ENCODE measurements around the gene CFAP46.

GRCh38 chr10:132786476-132786883, 155.9 kb downstream of the CFAP46 start:
- TF ChIP-seq CTCF (conservative IDR thresholded peaks at IDR 0.05; ENCODE audit: low read length) (no peak), EZH2phosphoT487 (IDR thresholded peaks at IDR 0.05; ENCODE audit: borderline replicate concordance) (no peak)
